ENCODE data around the gene ANKS1A. TPM values are rescaled to one million over a fixed set of nuclear protein-coding genes. Genes with fewer than 3 reads are reported as not detected.
A peak's percentile ranks its signal among the peaks of the same experiment; 100 is the strongest.

Gene ANKS1A
- total RNA-seq, 1 donor from 2014 or later: 17.0 TPM

- Histone ChIP-seq H3K9me3 (ENCODE audit: low read depth) (no peaks in the 10 kb centered on the region), H3K9ac (no peak overlapping the region), H3K4me1 (no peaks in the 10 kb centered on the region), H3K36me3 (no peaks in the 10 kb centered on the region), H3F3A (ENCODE audit: low read depth) (no peaks in the 10 kb centered on the region), H4K20me1 (ENCODE audit: low read depth) (no peaks in the 10 kb centered on the region), H3K4me3 (no peak overlapping the region), H3K79me2 (ENCODE audit: low read depth) (no peaks in the 10 kb centered on the region), H3K4me2 (no peak overlapping the region), H3K27ac (no peak overlapping the region), H3K27me3 (no peaks in the 10 kb centered on the region), H2AFZ (replicated peaks) (no peak overlapping the region)
- DNase-seq (ENCODE audit: low spot score): no peak
- peaks cover 4% of the 10 kb centered on the region for H3K27me3 Mint-ChIP-seq (ENCODE audit: insufficient read depth, low read depth)
- H3K9me3 Mint-ChIP-seq: no peaks in the 10 kb centered on the region
- peaks cover 17% of the 10 kb centered on the region for H3K4me1 Mint-ChIP-seq
- no peaks in the 10 kb centered on the region for H3K36me3 Mint-ChIP-seq
- H3K27ac Mint-ChIP-seq: no peak overlapping the region
- no peak overlapping the region for H3K4me3 Mint-ChIP-seq
- no peak for TF ChIP-seq EZH2phosphoT487 (IDR thresholded peaks at IDR 0.05)
- TF ChIP-seq EZH2 (IDR thresholded peaks at IDR 0.05): no peak
- no peak for TF ChIP-seq CTCF (IDR thresholded peaks at IDR 0.05)
Measured at GRCh38 chr6:35139470-35139869, 250.4 kb downstream of the ANKS1A start.

GRCh38 chr6:35139924-35140638 lies 251.0 kb downstream of the ANKS1A start:
- H2AFZ ChIP-seq (replicated peaks): peak overlapping the region; percentile 48
- H3K4me3 ChIP-seq: no peak overlapping the region
- H3F3A ChIP-seq (ENCODE audit: low read depth): no peaks in the 10 kb centered on the region
- H3K9me3 ChIP-seq (ENCODE audit: low read depth): no peaks in the 10 kb centered on the region
- H3K36me3 ChIP-seq: no peaks in the 10 kb centered on the region
- H3K9ac ChIP-seq: no peak overlapping the region
- peak; percentile 74 for DNase-seq (ENCODE audit: low spot score)
- Mint-ChIP-seq H3K27ac (peak overlapping the region; percentile 84), H3K4me1 (peaks cover 17% of the 10 kb centered on the region), H3K4me3 (peak overlapping the region; percentile 29), H3K9me3 (no peaks in the 10 kb centered on the region), H3K27me3 (ENCODE audit: insufficient read depth, low read depth) (peaks cover 7% of the 10 kb centered on the region), H3K36me3 (no peaks in the 10 kb centered on the region)
- no peaks in the 10 kb centered on the region for H4K20me1 ChIP-seq (ENCODE audit: low read depth)
- H3K27ac ChIP-seq: no peak overlapping the region
- TF ChIP-seq EZH2phosphoT487 (IDR thresholded peaks at IDR 0.05): no peak
- TF ChIP-seq EZH2 (IDR thresholded peaks at IDR 0.05): no peak
- peak; percentile 93 for TF ChIP-seq CTCF (IDR thresholded peaks at IDR 0.05)
- no peaks in the 10 kb centered on the region for H3K79me2 ChIP-seq (ENCODE audit: low read depth)
- peak overlapping the region; percentile 3 for H3K4me2 ChIP-seq
- no peaks in the 10 kb centered on the region for H3K27me3 ChIP-seq
- no peaks in the 10 kb centered on the region for H3K4me1 ChIP-seq

GRCh38 chr6:35140639-35141006 lies 251.6 kb downstream of the ANKS1A start:
- no peak for DNase-seq (ENCODE audit: low spot score)
- no peak overlapping the region for H3K9ac ChIP-seq
- no peak overlapping the region for H3K27ac ChIP-seq
- H2AFZ ChIP-seq (replicated peaks): no peak overlapping the region
- H3K4me3 ChIP-seq: no peak overlapping the region
- Mint-ChIP-seq H3K4me3 (peak overlapping the region; percentile 29), H3K4me1 (peaks cover 17% of the 10 kb centered on the region), H3K27me3 (ENCODE audit: insufficient read depth, low read depth) (peaks cover 7% of the 10 kb centered on the region), H3K36me3 (no peaks in the 10 kb centered on the region), H3K9me3 (no peaks in the 10 kb centered on the region), H3K27ac (peak overlapping the region; percentile 84)
- H3K9me3 ChIP-seq (ENCODE audit: low read depth): no peaks in the 10 kb centered on the region
- TF ChIP-seq CTCF (IDR thresholded peaks at IDR 0.05) (no peak), EZH2phosphoT487 (IDR thresholded peaks at IDR 0.05) (no peak), EZH2 (IDR thresholded peaks at IDR 0.05) (no peak)
- no peaks in the 10 kb centered on the region for H3K36me3 ChIP-seq
- H3F3A ChIP-seq (ENCODE audit: low read depth): no peaks in the 10 kb centered on the region
- no peaks in the 10 kb centered on the region for H4K20me1 ChIP-seq (ENCODE audit: low read depth)
- H3K4me2 ChIP-seq: no peak overlapping the region
- H3K4me1 ChIP-seq: no peaks in the 10 kb centered on the region
- no peaks in the 10 kb centered on the region for H3K79me2 ChIP-seq (ENCODE audit: low read depth)
- no peaks in the 10 kb centered on the region for H3K27me3 ChIP-seq

Small RNA genes lying within 50 kb of the gene (small RNA-seq; reads per million reads assigned to genes)
- gene AL138721.1: not detected

Other genes starting within 250 kb of the ANKS1A start
- gene ILRUN, start 192.5 kb upstream of the ANKS1A start, total RNA-seq (ENCODE audit: low replicate concordance): 33.2 and 41.8 TPM in 2 replicates
- gene SNRPC, start 131.8 kb upstream of the ANKS1A start, total RNA-seq (ENCODE audit: low replicate concordance): 89.7 and 149 TPM in 2 replicates
- gene BLTP3A, start 97.2 kb upstream of the ANKS1A start, total RNA-seq (ENCODE audit: low replicate concordance): 13.8 and 15.7 TPM in 2 replicates
- 51.8 and 75.0 TPM in 2 replicates for gene TAF11, start 1.2 kb upstream of the ANKS1A start, total RNA-seq (ENCODE audit: low replicate concordance)

All from neural progenitor cell (in vitro differentiated cells).